Activated CD4-positive, alpha-beta T cell treated with anti-CD3 and anti-CD28 coated beads, Interleukin-2, amount 10 ng/mL, durations not matched to agents 7 days and 5 days (primary cell): ENCODE results near the gene ALCAM. TPM values are rescaled to one million over a fixed set of nuclear protein-coding genes. Genes with fewer than 3 reads are reported as not detected.
"Not testable (repeated sequence)": the region's sequence is repeated elsewhere in the genome, so short reads cannot be mapped to it uniquely, and the experiment has no call there.

Source experiments
- CTCF ChIA-PET: fragments of 350-600 bp; sonication (Branson Sonifier 250); formaldehyde crosslinking; loops from one replicate; lab custom pipeline; 2021; ENCODE audit warnings: antibody characterized with exemption; lab: Charles Lee
- POLR2A ChIA-PET: fragments of 350-600 bp; sonication (Branson Sonifier 250); formaldehyde crosslinking; loops from one replicate; lab custom pipeline; 2021; ENCODE audit warnings: antibody characterized with exemption; lab: Charles Lee
- DNase-seq: peaks from one replicate; pipeline ENCODE4 v3.0.0-alpha.2; 2020
- H3K27ac Mint-ChIP-seq: one replicate; pipeline ENCODE4 v1.8.0; 2021; ENCODE audit warnings: mild to moderate bottlenecking, moderate library complexity, mixed read lengths
- H3K27me3 Mint-ChIP-seq: one replicate; pipeline ENCODE4 v1.8.0; 2021; ENCODE audit warnings: mixed read lengths
- H3K36me3 Mint-ChIP-seq: one replicate; pipeline ENCODE4 v1.8.0; 2021; ENCODE audit warnings: low read depth, mixed read lengths
- H3K4me1 Mint-ChIP-seq: one replicate; pipeline ENCODE4 v1.8.0; 2021; ENCODE audit warnings: mixed read lengths
- H3K4me3 Mint-ChIP-seq: one replicate; pipeline ENCODE4 v1.8.0; 2021; ENCODE audit warnings: mild to moderate bottlenecking, moderate library complexity, mixed read lengths
- H3K9me3 Mint-ChIP-seq: one replicate; pipeline ENCODE4 v1.8.0; 2021; ENCODE audit warnings: mixed read lengths
- total RNA-seq, 2 experiments: library from RNA; stranded (reverse); gene quantifications; one replicate each; pipeline ENCODE4 v1.2.3, GENCODE V29; 2021

Gene ALCAM
- total RNA-seq, 2 experiments from 2014 or later, result 3.8 to 4.5 TPM

- CTCF ChIA-PET, result no interaction called here
- H3K36me3 Mint-ChIP-seq, result no peaks in the 10 kb centered on the region
These were observed 35.6 kb downstream of the ALCAM start for GRCh38 chr3:105402287-105402801.

GRCh38 chr3:105403034-105403433 lies 36.3 kb downstream of the ALCAM start:
- H3K27ac Mint-ChIP-seq, DNase-seq, H3K4me3 Mint-ChIP-seq, H3K4me1 Mint-ChIP-seq, CTCF ChIA-PET, H3K36me3 Mint-ChIP-seq, POLR2A ChIA-PET, H3K27me3 Mint-ChIP-seq: not testable (repeated sequence)
- peaks cover 13% of the 10 kb centered on the region for H3K9me3 Mint-ChIP-seq

More at GRCh38 chr3:105402287-105402801, 35.6 kb downstream of the ALCAM start:
- Mint-ChIP-seq H3K4me3 (no peak overlapping the region), H3K9me3 (peaks cover 13% of the 10 kb centered on the region), H3K4me1 (no peaks in the 10 kb centered on the region), H3K27ac (no peak overlapping the region), H3K27me3 (peaks cover 2% of the 10 kb centered on the region)
- no peak for DNase-seq
- POLR2A ChIA-PET, result no interaction called here

- no peak for DNase-seq
- Mint-ChIP-seq H3K4me1 (no peaks in the 10 kb centered on the region), H3K36me3 (no peaks in the 10 kb centered on the region), H3K27me3 (no peaks in the 10 kb centered on the region), H3K9me3 (peaks cover 13% of the 10 kb centered on the region), H3K27ac (no peak overlapping the region), H3K4me3 (no peak overlapping the region)
- CTCF ChIA-PET, result no interaction called here
- POLR2A ChIA-PET, result no interaction called here
These were observed 39.6 kb downstream of the ALCAM start for GRCh38 chr3:105406268-105406667.

- Mint-ChIP-seq H3K9me3 (no peaks in the 10 kb centered on the region), H3K4me1 (no peaks in the 10 kb centered on the region), H3K27ac (no peak overlapping the region), H3K36me3 (no peaks in the 10 kb centered on the region), H3K27me3 (no peaks in the 10 kb centered on the region), H3K4me3 (no peak overlapping the region)
- POLR2A ChIA-PET, result no interaction called here
- CTCF ChIA-PET, result no interaction called here
- no peak for DNase-seq
These were observed 42.7 kb downstream of the ALCAM start for GRCh38 chr3:105409364-105409763.

GRCh38 chr3:105413343-105413887 lies 46.7 kb downstream of the ALCAM start:
- POLR2A ChIA-PET, result no interaction called here
- DNase-seq, result no peak
- Mint-ChIP-seq H3K36me3 (no peaks in the 10 kb centered on the region), H3K4me1 (no peaks in the 10 kb centered on the region), H3K27ac (no peak overlapping the region), H3K4me3 (no peak overlapping the region), H3K27me3 (no peaks in the 10 kb centered on the region), H3K9me3 (no peaks in the 10 kb centered on the region)
- CTCF ChIA-PET, result no interaction called here

- POLR2A ChIA-PET, result no interaction called here
- Mint-ChIP-seq H3K27me3 (no peaks in the 10 kb centered on the region), H3K9me3 (no peaks in the 10 kb centered on the region), H3K4me1 (no peaks in the 10 kb centered on the region), H3K27ac (no peak overlapping the region), H3K36me3 (no peaks in the 10 kb centered on the region), H3K4me3 (no peak overlapping the region)
- CTCF ChIA-PET, result no interaction called here
- DNase-seq, result no peak
These were observed 48.1 kb downstream of the ALCAM start for GRCh38 chr3:105414841-105415240.

GRCh38 chr3:105415951-105416350 lies 49.2 kb downstream of the ALCAM start:
- no peaks in the 10 kb centered on the region for H3K9me3 Mint-ChIP-seq
- DNase-seq, result no peak
- ChIA-PET POLR2A (no interaction called here), CTCF (no interaction called here)
- no peaks in the 10 kb centered on the region for H3K27me3 Mint-ChIP-seq
- no peaks in the 10 kb centered on the region for H3K36me3 Mint-ChIP-seq
- no peaks in the 10 kb centered on the region for H3K4me1 Mint-ChIP-seq
- H3K4me3 Mint-ChIP-seq, result no peak overlapping the region
- H3K27ac Mint-ChIP-seq, result no peak overlapping the region

GRCh38 chr3:105417525-105418289 lies 51.0 kb downstream of the ALCAM start:
- no peak overlapping the region for H3K4me3 Mint-ChIP-seq

GRCh38 chr3:105422645-105423044 lies 55.9 kb downstream of the ALCAM start:
- ChIA-PET POLR2A (no interaction called here), CTCF (no interaction called here)
- no peak for DNase-seq
- no peaks in the 10 kb centered on the region for H3K4me1 Mint-ChIP-seq
- H3K27ac Mint-ChIP-seq, result no peak overlapping the region
- H3K27me3 Mint-ChIP-seq, result no peaks in the 10 kb centered on the region
- no peaks in the 10 kb centered on the region for H3K36me3 Mint-ChIP-seq
- no peaks in the 10 kb centered on the region for H3K9me3 Mint-ChIP-seq
- H3K4me3 Mint-ChIP-seq, result no peak overlapping the region

More at GRCh38 chr3:105417525-105418289, 51.0 kb downstream of the ALCAM start:
- Mint-ChIP-seq H3K27ac (no peak overlapping the region), H3K27me3 (no peaks in the 10 kb centered on the region), H3K9me3 (no peaks in the 10 kb centered on the region), H3K36me3 (no peaks in the 10 kb centered on the region), H3K4me1 (no peaks in the 10 kb centered on the region)
- ChIA-PET POLR2A (no interaction called here), CTCF (no interaction called here)
- no peak for DNase-seq

GRCh38 chr3:105423397-105423796 lies 56.7 kb downstream of the ALCAM start:
- no peaks in the 10 kb centered on the region for H3K9me3 Mint-ChIP-seq
- no peaks in the 10 kb centered on the region for H3K4me1 Mint-ChIP-seq
- POLR2A ChIA-PET, result no interaction called here
- no peaks in the 10 kb centered on the region for H3K27me3 Mint-ChIP-seq
- DNase-seq, result no peak
- no peak overlapping the region for H3K27ac Mint-ChIP-seq
- no peaks in the 10 kb centered on the region for H3K36me3 Mint-ChIP-seq
- CTCF ChIA-PET, result no interaction called here
- no peak overlapping the region for H3K4me3 Mint-ChIP-seq

- DNase-seq, result no peak
- ChIA-PET CTCF (no interaction called here), POLR2A (no interaction called here)
- H3K27ac Mint-ChIP-seq, result no peak overlapping the region
- H3K9me3 Mint-ChIP-seq, result no peaks in the 10 kb centered on the region
- H3K27me3 Mint-ChIP-seq, result no peaks in the 10 kb centered on the region
- H3K4me3 Mint-ChIP-seq, result no peak overlapping the region
- H3K4me1 Mint-ChIP-seq, result no peaks in the 10 kb centered on the region
- no peaks in the 10 kb centered on the region for H3K36me3 Mint-ChIP-seq
These were observed 57.9 kb downstream of the ALCAM start for GRCh38 chr3:105424412-105425152.

- no peak overlapping the region for H3K27ac Mint-ChIP-seq
- CTCF ChIA-PET, result no interaction called here
- H3K9me3 Mint-ChIP-seq, result no peaks in the 10 kb centered on the region
- no peak overlapping the region for H3K4me3 Mint-ChIP-seq
- no peaks in the 10 kb centered on the region for H3K4me1 Mint-ChIP-seq
- POLR2A ChIA-PET, result no interaction called here
- no peaks in the 10 kb centered on the region for H3K27me3 Mint-ChIP-seq
- H3K36me3 Mint-ChIP-seq, result no peaks in the 10 kb centered on the region
- DNase-seq, result no peak
These were observed 58.4 kb downstream of the ALCAM start for GRCh38 chr3:105425153-105425502.

GRCh38 chr3:105427332-105427731 lies 60.6 kb downstream of the ALCAM start:
- ChIA-PET CTCF (interaction anchor here (0.6 kb wide), 1 partner anchor 102 kb away, joined by 3 read pairs; no protein-coding TSS in a partner anchor), POLR2A (no interaction called here)
- Mint-ChIP-seq H3K9me3 (no peaks in the 10 kb centered on the region), H3K27me3 (peaks cover 2% of the 10 kb centered on the region), H3K4me1 (no peaks in the 10 kb centered on the region), H3K36me3 (no peaks in the 10 kb centered on the region), H3K27ac (no peak overlapping the region), H3K4me3 (no peak overlapping the region)
- DNase-seq, result no peak
